Epithelial cell of umbilical artery (primary cell): ENCODE measurements around the gene TMCO4. TPM values are rescaled to one million over a fixed set of nuclear protein-coding genes. Genes with fewer than 3 reads are reported as not detected.

Experiments
- total RNA-seq: library from RNA; depleted of rRNA; stranded (reverse); fragments of >200 nt; gene quantifications from 2 replicates; pipeline ENCODE4 v1.2.3, GENCODE V29; 2014

Gene TMCO4
- 5.5 and 8.4 TPM in 2 replicates for total RNA-seq

GRCh38 chr1:19799230-19800075 lies at the start of gene TMCO4:
TMCO4 (minus strand) TSS chr1:19799916; CDS start chr1:19780758, 19,158 bp downstream.

DNA sequence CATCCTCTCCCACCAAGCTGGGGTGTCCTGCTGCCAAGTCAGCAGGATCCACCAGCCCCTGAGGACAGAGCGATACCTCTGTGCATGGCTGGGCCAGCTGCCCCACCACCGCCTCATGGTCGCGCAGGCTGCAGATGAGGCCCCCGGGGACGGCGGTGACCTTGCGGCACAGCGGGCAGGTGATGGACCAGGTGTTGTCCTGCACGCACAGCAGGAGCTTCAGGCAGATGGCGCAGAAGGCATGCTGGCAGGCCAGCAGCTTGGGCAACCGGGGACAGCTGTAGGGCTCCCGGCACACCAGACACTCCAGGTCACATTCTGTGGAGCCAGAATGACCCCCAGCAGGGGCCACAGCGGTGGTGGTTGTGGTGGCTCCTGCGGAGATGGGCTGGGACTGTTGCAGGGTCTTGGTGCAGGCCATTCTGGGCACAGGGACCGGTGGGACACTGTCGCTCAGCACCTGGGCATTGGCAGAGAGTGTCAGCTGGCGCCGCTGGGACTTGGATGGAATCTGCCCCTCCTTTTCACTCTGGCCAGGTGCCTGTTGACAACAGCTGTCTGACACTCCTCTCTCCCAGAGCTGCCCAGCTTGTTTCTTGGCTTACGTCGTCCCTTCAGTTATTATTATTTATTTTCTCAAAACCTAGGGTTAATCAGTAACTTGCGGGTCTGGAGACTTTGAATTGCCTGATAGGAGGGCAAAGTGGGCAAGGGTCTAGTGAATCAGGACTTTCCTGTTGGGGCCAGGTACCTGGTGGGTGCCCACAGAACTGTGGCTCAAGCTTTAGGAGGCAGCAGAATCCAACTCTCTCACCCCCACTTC lies 15.2 kb upstream of the TMCO4 start, which contains the start of gene RNF186:
Gene RNF186, minus strand, starts transcription at position 603 of the 823 bp plus-strand sequence. Its CDS starts 182 bp downstream, at position 421.

GRCh38 chr1:19664453-19665185 lies 135.1 kb downstream of the TMCO4 start, which contains the start of gene HTR6:
HTR6 (plus strand) TSS chr1:19664875; CDS start chr1:19665754, 879 bp downstream.

DNA sequence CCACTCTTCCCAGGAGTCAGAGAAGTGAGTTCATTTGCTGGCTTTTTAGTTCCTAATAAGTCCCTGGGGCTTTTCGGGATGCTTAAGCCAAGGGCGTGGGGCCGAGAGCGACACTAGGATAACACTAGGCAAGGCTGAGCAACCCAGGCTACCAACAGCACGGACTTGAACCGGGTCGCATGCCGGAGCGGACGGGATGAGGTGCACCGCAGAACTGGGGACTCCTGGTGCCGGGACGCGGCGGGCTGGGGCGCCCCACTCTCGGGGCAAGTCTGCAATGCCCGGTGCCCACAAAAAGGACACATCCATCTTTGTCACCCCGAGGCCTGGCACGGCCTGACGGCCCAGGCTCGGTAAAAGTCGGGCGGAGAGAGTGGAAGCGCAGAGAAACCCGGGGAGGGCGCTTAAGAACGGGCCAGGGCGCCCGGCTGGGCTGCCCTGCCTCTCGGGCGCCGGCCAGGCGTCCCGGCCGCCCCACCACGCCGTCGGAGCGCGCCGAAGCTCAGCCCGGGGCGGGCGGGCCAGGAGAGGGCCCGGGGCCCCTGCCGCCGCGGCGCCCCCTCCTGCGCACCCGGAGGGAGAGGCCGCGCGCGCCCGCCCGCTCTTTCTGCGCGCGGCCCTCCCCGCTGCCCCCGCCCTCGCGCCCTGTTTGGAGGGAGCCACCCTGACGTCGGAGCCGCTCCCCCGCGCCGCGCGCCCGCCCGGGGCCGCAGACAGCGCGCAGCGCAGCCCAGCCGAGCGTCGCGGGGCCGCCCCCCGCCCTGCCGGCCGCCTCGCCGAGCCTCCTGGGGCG lies 155.9 kb downstream of the TMCO4 start, which contains the start of gene NBL1:
Gene NBL1, plus strand, starts transcription at position 710 of the 793 bp plus-strand sequence. CDS start 10,720 bp downstream, outside the sequence.

Other genes starting within 250 kb of the TMCO4 start
- gene NBL1, start 155.6 kb downstream of the TMCO4 start, total RNA-seq = 21.3 and 34.1 TPM in 2 replicates
- gene HTR6, start 135.0 kb downstream of the TMCO4 start, total RNA-seq = not detected in 2 replicates
- gene RNF186, start 15.4 kb upstream of the TMCO4 start, total RNA-seq = not detected in 2 replicates
- 4.9 and 8.1 TPM in 2 replicates for gene OTUD3, start 82.5 kb upstream of the TMCO4 start, total RNA-seq
- gene PLA2G2E, start 123.7 kb upstream of the TMCO4 start, total RNA-seq = not detected in 2 replicates
- gene PLA2G2A, start 179.7 kb upstream of the TMCO4 start, total RNA-seq = not detected in 2 replicates